ENCODE measurements around the gene TMEM150A.
"Not testable (repeated sequence)": the region's sequence is repeated elsewhere in the genome, so short reads cannot be mapped to it uniquely, and the experiment has no call there.

Gene TMEM150A

DNA sequence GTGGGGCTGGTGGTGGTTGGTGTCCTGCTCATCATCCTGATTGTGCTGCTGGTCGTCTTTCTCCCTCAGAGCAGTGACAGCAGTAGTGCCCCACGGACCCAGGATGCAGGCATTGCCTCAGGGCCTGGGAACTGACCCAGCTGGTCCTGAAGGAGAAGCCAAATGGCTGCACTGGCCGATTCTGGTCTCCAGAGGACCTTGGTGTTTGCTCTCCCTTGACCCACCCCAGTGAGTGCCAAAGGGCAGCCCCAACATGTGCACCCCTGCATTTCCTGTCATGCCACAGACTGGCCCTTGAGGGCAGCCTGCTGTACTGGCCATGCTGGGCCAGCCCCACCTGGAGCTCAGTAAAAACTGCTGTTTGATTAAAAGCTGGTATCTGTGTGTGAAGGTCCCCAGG is 9.5 kb downstream of the TMEM150A start:
- DNase-seq (ENCODE audit: low read depth in 2 of 2): no peak

GRCh38 chr2:85592299-85592698 is 10.2 kb downstream of the TMEM150A start:
- not testable (repeated sequence) for DNase-seq (ENCODE audit: low read depth in 2 of 2)

- no peak for DNase-seq (ENCODE audit: low read depth in 2 of 2)
Observed at GRCh38 chr2:85591563-85591962, 10.9 kb downstream of the TMEM150A start.

GRCh38 chr2:85590950-85591349 is 11.5 kb downstream of the TMEM150A start:
- DNase-seq (ENCODE audit: low read depth in 2 of 2): no peak

DNA sequence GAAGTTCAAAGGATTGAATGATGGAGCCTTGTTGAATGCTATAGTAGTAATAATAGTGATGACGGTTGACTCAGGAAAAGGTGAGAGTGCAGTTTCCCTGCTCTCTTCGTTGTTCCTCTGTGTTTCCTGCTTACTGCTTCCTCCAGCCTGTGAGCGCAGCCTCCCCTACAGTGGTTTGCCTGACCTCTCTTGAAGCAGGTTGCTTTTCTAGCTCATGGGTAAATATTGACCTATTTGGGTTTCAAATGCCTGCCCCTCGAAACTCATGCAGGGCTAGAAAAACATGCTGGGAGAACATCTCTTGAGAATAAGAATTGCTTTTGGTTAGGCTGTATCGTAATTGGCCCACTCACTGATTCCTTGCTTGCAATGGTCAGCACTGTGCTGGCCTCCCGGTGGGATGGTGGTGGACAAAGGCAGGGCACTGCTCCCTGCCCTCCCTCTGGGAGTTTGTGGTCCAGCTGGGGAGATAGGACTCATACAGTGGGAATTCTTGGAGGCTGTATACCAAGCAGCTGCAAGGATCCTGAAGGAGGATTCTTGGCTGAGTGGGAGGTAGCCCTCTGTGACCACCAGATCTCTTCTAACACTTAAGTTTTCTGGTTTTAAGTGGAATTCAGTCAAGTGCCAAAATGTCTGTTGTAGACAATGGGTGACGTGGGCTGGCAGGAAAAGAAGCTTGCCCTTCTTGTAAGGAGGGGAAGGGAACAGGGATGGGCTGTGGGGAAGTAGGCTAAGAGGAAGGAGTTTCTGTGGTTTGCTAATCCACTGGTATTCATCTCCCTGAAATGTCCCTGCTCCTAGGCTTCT is 12.3 kb downstream of the TMEM150A start:
- no peak for DNase-seq (ENCODE audit: low read depth in 2 of 2)

GRCh38 chr2:85589181-85589580 is 13.3 kb downstream of the TMEM150A start:
- DNase-seq (ENCODE audit: low read depth in 2 of 2): no peak

DNA sequence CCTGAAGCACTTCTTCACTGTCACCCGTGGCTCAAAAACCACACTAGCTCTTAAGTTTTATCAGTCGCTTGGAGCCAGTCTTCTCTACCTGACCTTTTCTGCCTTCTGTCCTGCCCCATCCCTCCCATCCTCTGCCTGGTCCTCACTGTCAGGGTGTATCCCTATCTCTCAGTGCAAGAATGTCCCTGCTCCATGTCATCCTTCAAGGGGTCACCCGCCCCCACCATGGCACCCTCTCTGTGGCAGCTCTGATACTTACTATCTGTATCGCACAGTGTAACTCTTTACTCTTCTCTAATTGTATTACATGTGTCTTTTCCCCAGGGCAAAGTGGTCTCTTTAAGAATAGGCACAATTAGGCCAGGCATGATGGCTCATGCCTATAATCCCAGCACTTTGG is 13.9 kb downstream of the TMEM150A start:
- no peak for DNase-seq (ENCODE audit: low read depth in 2 of 2)

DNA sequence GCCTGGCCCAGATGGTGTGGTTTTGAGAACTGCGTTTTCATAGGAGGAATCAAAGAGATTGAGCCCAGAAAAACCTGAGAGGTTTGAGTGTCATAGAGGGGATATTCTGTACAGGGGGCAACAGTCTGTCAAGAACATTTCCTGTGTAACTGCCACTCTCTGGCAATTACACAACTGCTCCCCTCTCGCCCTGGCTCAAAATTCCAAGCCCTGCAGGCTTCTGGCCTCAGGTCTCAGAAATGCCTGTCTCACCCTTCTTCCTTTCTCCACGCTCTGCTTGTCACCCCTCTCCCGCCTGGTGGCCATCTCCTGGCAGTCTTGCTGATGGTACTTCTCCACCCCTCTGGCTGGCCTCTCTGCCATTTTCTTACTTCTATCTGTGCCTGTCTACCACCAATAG is 14.3 kb downstream of the TMEM150A start:
- no peak for DNase-seq (ENCODE audit: low read depth in 2 of 2)

GRCh38 chr2:85585781-85586105 is 16.8 kb downstream of the TMEM150A start:
- DNase-seq (ENCODE audit: low read depth in 2 of 2): no peak

DNA sequence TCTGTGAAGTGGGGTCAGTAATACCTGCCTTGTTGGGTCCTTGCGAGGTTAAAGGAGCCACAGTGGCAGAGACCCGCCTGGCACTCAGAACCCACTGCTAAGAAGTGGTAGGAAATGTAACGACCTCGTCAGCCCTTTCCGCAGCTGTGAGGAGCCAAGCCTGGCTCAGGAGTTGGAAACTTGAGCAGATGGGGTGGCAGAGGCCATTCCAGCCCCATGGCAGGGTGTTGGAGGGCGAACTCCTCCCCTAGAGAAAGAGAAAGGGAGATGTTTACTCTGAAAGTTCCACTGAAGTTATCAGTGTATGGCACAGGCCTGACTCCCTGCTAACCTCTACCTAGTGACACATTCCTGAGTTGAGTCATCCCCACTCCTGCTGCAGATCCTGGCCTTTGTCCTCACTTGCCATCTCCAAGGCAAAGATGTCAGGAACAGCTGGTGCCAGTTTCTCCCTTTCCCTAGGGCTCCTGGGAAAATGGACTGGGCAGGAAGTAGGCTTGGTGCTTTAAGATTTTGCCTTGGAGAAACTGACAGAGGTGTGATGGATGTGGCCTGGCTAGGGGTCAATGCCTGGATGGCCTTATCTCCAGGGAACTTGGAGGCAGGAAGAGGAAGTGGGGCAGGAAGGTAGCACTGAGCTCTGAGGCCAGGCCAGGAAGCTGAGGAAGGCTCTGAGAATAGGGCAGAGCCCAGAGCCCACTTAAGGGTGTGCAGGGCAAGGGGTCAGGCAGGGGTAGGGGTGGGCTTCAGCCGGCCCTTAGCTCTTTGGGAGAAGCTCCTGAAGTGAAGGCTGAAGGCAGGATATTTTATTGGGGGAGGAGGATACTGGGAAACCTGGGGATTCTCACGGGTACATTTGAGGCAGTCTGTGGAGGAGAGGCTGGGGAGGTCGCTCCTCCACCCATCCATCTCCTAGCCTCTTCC is 17.4 kb downstream of the TMEM150A start:
- DNase-seq (ENCODE audit: low read depth in 2 of 2): no peak

DNA sequence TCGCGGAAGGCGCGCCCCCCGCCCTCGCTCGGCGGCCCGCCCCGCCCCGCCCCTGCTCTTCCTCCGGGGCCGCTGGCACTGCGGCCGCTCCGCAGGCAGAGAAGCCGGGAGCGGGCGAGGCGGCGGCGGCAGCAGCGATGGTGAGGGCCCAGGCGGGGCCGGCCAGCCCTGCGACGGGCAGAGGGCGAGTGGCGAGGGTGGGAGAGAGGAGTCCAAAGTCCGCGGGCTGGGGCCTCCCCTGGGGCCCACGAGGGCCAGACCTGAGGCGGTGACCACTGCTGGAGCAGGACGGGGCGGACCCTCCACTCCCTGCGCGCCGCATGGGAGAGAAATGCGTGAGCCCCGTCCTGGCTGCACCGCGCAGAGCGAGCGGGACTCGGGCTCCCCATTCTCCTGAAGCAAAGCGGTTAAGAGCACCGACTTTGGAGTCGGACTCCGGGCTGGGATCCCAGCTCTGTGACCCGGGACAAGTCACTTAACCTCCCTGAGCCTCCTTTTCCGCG is 18.1 kb downstream of the TMEM150A start, which contains the start of gene VAMP5:
TSS of gene VAMP5 (plus strand) at position 78 of the 503 bp plus-strand sequence. CDS start at position 138, 60 bp downstream.
- DNase-seq (ENCODE audit: low read depth in 2 of 2): no peak

- peak in 1 of 2 donors; percentile 29 for DNase-seq (ENCODE audit: low read depth in 2 of 2)
Observed at GRCh38 chr2:85583667-85584353, 18.7 kb downstream of the TMEM150A start.

GRCh38 chr2:85582492-85582891 is 20.0 kb downstream of the TMEM150A start:
- no peak for DNase-seq (ENCODE audit: low read depth in 2 of 2)

GRCh38 chr2:85580206-85580605 is 22.3 kb downstream of the TMEM150A start:
- no peak for DNase-seq (ENCODE audit: low read depth in 2 of 2)

- no peak for DNase-seq (ENCODE audit: low read depth in 2 of 2)
Observed at GRCh38 chr2:85579266-85579935, 23.1 kb downstream of the TMEM150A start.

DNA sequence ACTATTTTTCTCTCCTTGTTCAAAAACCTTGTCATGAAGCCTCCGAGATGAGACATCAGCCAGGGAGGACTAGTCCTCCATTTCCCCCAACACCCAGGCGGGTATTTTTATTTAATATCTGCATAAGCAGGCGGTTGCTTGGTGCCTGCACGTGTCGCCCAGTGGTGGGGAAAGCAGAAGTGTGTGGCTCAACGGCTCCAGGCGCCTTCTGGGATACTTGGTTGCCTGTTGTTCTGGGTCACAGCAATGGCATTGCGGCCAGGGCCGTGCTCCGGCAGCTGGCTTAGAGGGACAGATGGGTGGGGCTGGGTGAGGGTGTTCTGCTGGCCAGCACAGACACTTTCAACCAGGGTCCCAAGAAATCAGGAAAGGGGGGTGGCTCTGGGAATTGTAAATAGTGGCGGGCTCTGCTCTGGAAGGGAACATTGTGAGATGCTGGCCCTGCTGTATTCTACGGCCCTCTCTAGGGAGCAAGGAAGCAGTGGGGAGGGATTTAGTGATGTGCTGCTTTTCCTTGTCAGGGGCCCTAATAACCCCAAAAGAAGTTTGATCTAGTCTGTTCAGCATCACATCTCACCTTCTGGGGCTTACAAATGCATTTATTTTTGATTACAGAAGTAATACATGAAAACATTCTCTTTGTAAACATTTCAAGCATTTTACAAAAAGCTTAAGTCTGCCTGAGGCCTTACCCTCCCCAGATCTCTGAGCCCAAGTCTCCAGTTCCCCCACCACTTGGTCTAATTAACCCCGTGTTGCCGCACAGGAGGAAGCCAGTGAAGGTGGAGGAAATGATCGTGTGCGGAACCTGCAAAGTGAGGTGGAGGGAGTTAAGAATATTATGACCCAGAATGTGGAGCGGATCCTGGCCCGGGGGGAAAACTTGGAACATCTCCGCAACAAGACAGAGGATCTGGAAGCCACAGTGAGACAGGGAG is 24.0 kb downstream of the TMEM150A start:
- DNase-seq (ENCODE audit: low read depth in 2 of 2): no peak

DNA sequence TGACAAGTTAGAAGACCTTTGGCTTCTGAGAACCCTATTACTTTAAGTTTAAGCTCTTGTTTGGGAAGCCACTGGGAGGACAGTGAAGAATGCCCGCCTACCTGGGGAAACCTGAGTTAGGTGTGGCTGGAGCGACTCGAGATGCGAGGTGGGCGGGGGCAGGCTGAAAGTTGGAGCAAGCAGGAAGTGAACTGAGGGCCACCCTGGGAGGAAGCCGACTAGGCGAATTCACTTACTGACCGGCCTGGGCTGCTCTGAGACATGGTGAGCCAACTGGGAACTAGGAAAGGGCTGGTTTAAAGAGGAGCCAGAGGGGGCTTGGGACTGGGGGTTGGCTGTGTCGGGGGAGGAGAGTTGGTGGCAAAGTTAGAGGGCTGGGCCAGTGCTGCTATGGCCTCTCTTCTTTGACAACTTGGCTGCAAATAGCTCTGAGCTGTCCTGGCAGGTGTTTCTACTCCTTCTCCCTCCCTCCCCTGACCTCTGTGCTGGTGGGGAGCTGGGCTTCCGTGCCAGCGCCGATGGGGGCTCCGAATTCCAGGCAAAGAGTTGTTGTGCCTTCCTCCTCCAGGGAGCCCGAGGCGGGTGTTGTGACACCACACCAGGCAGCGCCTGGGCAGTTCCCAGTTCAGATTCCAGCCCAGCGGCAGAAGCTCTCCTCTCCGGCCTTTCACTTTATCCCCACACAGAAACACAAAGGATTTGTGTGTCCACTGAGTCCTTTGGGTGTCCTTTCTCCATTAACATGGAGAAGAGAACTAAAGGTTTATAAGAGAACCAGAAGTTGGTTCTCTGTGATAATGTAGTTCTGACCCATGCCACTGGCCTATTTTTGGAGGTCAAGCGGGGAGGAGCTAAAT is 24.9 kb downstream of the TMEM150A start, which contains the start of gene VAMP8:
TSS of gene VAMP8 (plus strand) at position 201 of the 857 bp plus-strand sequence. CDS start at position 262, 61 bp downstream.
- peak; percentile 42 to 57 for DNase-seq (ENCODE audit: low read depth in 2 of 2)

DNA sequence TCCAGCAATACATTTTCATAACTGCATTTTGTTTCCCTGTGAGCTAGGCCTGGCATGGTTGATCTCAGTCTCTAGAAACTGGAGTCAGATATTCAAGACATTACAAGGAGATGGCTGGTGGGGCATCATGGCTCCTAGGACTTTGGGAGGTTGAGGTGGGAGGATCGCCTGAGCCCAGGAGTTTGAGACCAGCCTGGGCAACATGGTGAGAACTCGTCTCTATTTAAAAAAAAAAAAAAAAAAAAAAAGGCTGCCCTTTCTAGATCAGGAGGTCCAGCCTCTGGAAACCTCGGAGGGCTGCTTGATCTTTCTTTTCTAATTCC is 25.5 kb downstream of the TMEM150A start:
- DNase-seq (ENCODE audit: low read depth in 2 of 2): no peak

DNA sequence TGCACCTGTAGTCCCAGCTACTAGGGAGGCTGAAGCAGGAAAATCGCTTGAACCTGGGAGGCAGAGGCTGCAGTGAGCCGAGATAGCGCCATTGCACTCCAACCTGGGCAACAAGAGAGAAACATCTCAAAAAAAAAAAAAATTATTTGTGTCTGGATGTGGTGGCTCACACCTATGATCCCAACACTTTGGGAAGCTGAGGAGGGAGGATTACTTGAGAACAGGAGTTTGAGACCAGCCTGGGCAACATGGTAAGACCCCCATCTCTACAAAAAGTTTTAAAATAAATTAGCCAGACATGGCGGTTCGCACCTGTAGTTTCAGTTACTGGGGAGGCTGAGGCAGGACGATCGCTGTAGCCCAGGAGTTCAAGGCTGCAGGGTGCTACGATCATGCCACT is 26.8 kb downstream of the TMEM150A start:
- no peak for DNase-seq (ENCODE audit: low read depth in 2 of 2)
